ENCODE data around the gene CASP10.

DNA sequence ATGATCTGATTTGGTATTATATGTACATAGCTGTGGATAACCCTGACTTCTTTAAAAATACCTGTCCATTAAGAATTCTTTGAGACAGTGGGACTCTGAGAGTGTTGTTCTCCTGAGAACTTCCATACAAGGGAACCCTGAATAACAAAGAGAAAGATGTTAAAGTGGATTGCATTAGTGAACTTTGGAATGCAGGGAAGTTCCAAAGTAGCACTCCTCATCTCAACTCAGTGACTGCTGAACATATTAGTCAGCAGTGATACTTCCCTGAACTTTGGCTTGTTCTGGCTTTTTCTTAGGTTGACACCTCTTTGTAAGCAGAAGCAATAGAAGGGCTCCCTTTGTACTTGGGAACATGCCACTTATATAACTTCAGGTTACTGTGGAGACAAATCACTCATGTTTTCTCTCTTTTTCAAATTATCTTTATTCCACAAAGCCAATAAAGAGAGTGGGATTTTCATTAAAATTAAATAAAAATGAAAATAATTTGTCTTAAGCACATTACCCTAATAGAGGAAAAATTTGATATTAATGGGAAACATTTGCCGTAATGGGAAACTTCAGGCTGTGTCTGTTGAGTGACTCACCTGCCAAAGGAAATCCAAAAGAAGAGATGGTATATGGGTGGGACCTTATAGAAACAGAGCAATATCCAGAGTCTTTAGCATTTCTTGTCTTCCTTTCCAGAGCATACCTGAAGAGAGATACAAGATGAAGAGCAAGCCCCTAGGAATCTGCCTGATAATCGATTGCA is 33.7 kb upstream of the CASP10 start:
- TF ChIP-seq ZNF274 (IDR thresholded peaks at IDR 0.05; ENCODE audit: borderline replicate concordance, extremely low read depth, low read length) (no peak), PHF8 (conservative IDR thresholded peaks at IDR 0.05; ENCODE audit: low read depth, low read length) (no peak), CBX5 (IDR thresholded peaks at IDR 0.05; ENCODE audit: low read depth, low read length) (no peak), TEAD4 (IDR thresholded peaks at IDR 0.05; ENCODE audit: low read depth, low read length) (no peak), TCF12 (IDR thresholded peaks at IDR 0.05; ENCODE audit: low read depth, low read length) (no peak), EZH2 (IDR thresholded peaks at IDR 0.05; ENCODE audit: low read depth, low read length, severe bottlenecking) (no peak), TAF1 (IDR thresholded peaks at IDR 0.05; ENCODE audit: low read depth, low read length) (no peak), POLR2AphosphoS5 (IDR thresholded peaks at IDR 0.05; ENCODE audit: low read depth, low read length) (no peak), ATF3 (IDR thresholded peaks at IDR 0.05; ENCODE audit: insufficient read depth, low read depth, low read length) (no peak), KDM1A (IDR thresholded peaks at IDR 0.05; ENCODE audit: borderline replicate concordance, low read length) (no peak), EGR1 (IDR thresholded peaks at IDR 0.05; ENCODE audit: borderline replicate concordance, low read depth, low read length) (no peak), JUND (IDR thresholded peaks at IDR 0.05; ENCODE audit: low read length) (no peak)
- TF ChIP-seq, protein P1, sequence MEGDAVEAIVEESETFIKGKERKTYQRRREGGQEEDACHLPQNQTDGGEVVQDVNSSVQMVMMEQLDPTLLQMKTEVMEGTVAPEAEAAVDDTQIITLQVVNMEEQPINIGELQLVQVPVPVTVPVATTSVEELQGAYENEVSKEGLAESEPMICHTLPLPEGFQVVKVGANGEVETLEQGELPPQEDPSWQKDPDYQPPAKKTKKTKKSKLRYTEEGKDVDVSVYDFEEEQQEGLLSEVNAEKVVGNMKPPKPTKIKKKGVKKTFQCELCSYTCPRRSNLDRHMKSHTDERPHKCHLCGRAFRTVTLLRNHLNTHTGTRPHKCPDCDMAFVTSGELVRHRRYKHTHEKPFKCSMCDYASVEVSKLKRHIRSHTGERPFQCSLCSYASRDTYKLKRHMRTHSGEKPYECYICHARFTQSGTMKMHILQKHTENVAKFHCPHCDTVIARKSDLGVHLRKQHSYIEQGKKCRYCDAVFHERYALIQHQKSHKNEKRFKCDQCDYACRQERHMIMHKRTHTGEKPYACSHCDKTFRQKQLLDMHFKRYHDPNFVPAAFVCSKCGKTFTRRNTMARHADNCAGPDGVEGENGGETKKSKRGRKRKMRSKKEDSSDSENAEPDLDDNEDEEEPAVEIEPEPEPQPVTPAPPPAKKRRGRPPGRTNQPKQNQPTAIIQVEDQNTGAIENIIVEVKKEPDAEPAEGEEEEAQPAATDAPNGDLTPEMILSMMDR (IDR thresholded peaks at IDR 0.05; ENCODE audit: control extremely low read depth in 1 of 3, insufficient read depth in 1 of 3, low read depth in 1 of 3, low read length in 3 of 3) = no peak

All from H1 (cell line).